HEK293T (cell line): Measurements from ENCODE around the gene TDRD1.

Experiments used
- BHLHE40 ChIP-seq: fragments of 450-650 bp; IDR thresholded peaks from 2 replicates; pipeline ENCODE4 v1.6.1; 2016; ENCODE audit warnings: mild to moderate bottlenecking, moderate library complexity, borderline replicate concordance
- ELF4 ChIP-seq: fragments of 450-650 bp; IDR thresholded peaks from 2 replicates; pipeline ENCODE4 v1.6.1; 2017; ENCODE audit warnings: antibody characterized with exemption
- FOXK2 ChIP-seq: fragments of 450-650 bp; IDR thresholded peaks from 2 replicates; pipeline ENCODE4 v1.6.1; 2016; ENCODE audit warnings: mild to moderate bottlenecking
- FOXM1 ChIP-seq: fragments of 450-650 bp; IDR thresholded peaks from 2 replicates; pipeline ENCODE4 v1.6.1; 2017; ENCODE audit warnings: mild to moderate bottlenecking, borderline replicate concordance
- NFRKB ChIP-seq: fragments of 450-650 bp; IDR thresholded peaks from 2 replicates; pipeline ENCODE4 v1.6.1; 2016; ENCODE audit warnings: mild to moderate bottlenecking, moderate library complexity
- PKNOX1 ChIP-seq: fragments of 450-650 bp; IDR thresholded peaks from 2 replicates; pipeline ENCODE4 v1.6.1; 2016
- SP1 ChIP-seq: fragments of 450-650 bp; IDR thresholded peaks from 2 replicates; pipeline ENCODE4 v1.6.1; 2017
- SUZ12 ChIP-seq: fragments of 450-650 bp; IDR thresholded peaks from 2 replicates; pipeline ENCODE4 v1.6.1; 2016; ENCODE audit warnings: mild to moderate bottlenecking
- TARDBP ChIP-seq: fragments of 450-650 bp; IDR thresholded peaks from 2 replicates; pipeline ENCODE4 v1.6.1; 2016
- ZNF384 ChIP-seq: fragments of 450-650 bp; IDR thresholded peaks from 2 replicates; pipeline ENCODE4 v1.6.1; 2016

GRCh38 chr10:114250236-114250635 is 71.1 kb downstream of the TDRD1 start:
- TF ChIP-seq PKNOX1 (no peak), SP1 (no peak), FOXM1 (no peak), BHLHE40 (no peak), SUZ12 (no peak), NFRKB (no peak), ELF4 (no peak), FOXK2 (no peak), TARDBP (no peak), ZNF384 (no peak)
